HCT116 (cell line): ENCODE data around the gene SOCS1.

Source experiments
- CEBPB ChIP-seq: IDR thresholded peaks from 2 replicates; pipeline ENCODE4 v1.6.1; 2012; ENCODE audit warnings: low read depth
- CTCF ChIP-seq, 3 experiments: fragments of 200-600 bp in 1 of 3; sonication (generic) in 1 of 3; IDR thresholded peaks in 2 of 3; conservative IDR thresholded peaks in 1 of 3; 2 replicates each; pipeline ENCODE4 v1.5.1; 2012 to 2017; ENCODE audit warnings: low read depth in 2 of 3, low read length in 2 of 3, antibody characterized with exemption in 1 of 3, borderline replicate concordance in 1 of 3, control low read depth in 1 of 3, mild to moderate bottlenecking in 1 of 3, mixed read lengths in 1 of 3, mixed run types in 1 of 3, moderate library complexity in 1 of 3; ENCODE audit not compliant: insufficient read depth in 1 of 3
- POLR2A ChIP-seq: IDR thresholded peaks from 2 replicates; pipeline ENCODE4 v1.7.0; 2011; ENCODE audit warnings: borderline replicate concordance; ENCODE audit not compliant: insufficient read depth, insufficient read length; ENCODE audit errors: extremely low read depth
- REST ChIP-seq: IDR thresholded peaks from 2 replicates; pipeline ENCODE4 v1.6.1; 2012; ENCODE audit warnings: low read depth
- SIN3A ChIP-seq: IDR thresholded peaks from 2 replicates; pipeline ENCODE4 v1.6.1; 2012; ENCODE audit warnings: low read depth
- SRF ChIP-seq: IDR thresholded peaks from 2 replicates; pipeline ENCODE4 v1.6.1; 2012; ENCODE audit warnings: low read depth
- ZNF274 ChIP-seq: fragments of 200-500 bp; sonication (Bioruptor generic); IDR thresholded peaks from 2 replicates; pipeline ENCODE4 v1.6.1; 2014; ENCODE audit warnings: mild to moderate bottlenecking, low read depth, low read length, inconsistent platforms
- TF ChIP-seq, protein P1 (sequence below): IDR thresholded peaks from 2 replicates; pipeline ENCODE4 v1.6.1; 2012

DNA sequence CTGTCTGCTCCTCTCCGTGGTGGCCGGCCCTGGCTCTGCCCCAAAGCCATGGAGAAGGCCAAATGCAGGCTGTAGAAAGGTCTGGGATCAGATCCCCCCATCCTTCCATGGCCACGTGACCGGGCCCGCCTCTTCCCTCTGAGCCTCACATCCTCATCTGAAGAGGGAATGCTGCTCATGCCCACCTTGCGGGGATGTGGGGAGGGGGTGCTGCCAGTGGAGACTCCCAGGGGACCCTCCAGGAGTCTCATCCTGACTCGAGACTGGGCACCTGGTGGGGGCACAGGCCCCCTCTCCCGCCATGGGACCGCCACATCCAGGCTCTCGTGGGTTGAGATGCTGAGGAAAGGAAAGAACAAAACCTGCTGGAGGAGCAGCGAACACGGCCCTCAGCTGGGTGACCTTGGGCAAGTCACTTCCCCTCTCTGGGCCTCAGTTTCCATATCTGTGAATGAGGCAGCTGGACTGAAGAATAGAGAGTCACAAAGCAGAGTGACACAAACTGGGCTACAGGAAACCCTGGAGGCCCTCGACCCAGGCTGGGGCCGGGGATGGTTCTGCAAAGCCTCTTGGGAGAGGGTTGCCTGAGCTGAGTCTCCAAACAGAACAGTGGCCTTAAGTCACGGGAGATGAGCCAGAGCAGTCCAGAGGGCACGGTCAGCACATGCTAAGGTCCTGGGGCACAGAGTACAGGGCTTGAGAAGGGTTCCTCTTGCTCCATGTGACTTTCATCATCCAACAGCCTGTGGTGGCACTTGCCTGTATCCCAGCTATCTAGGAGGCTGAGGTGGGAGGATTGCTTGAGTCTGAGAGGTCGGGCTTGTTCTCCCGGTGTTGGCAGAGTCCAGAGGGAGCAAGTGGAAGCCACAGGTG, 30.1 kb downstream of the SOCS1 start:
- TF ChIP-seq CEBPB (no peak), POLR2A (no peak), SRF (no peak), CTCF (IDR thresholded peaks at IDR 0.05 in 2 of 3, conservative IDR thresholded peaks at IDR 0.05 in 1 of 3; ENCODE audit: borderline replicate concordance in 1 of 3, insufficient read depth in 1 of 3, low read depth in 2 of 3, low read length in 2 of 3) (no peak), SIN3A (no peak), REST (no peak), ZNF274 (no peak)
- TF ChIP-seq, protein P1, sequence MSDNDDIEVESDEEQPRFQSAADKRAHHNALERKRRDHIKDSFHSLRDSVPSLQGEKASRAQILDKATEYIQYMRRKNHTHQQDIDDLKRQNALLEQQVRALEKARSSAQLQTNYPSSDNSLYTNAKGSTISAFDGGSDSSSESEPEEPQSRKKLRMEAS, result no peak
